Measurements from ENCODE around the gene DGKD. TPM values are rescaled to one million over a fixed set of nuclear protein-coding genes. Genes with fewer than 3 reads are reported as not detected.

The DGKD gene
- polyA plus RNA-seq, 1 experiment, result 10.8 TPM

- TF ChIP-seq CTCF (IDR thresholded peaks at IDR 0.05; ENCODE audit: low read depth, low read length), result no peak
- no peaks in the 10 kb centered on the region for H3K27me3 ChIP-seq (ENCODE audit: control insufficient read depth, insufficient read depth, low read length)
- CTCF ChIA-PET, result interaction anchor here (1.4 kb wide), 1 partner anchor 9 kb away, joined by 5 read pairs; no protein-coding TSS in a partner anchor
- peaks cover 9% of the 10 kb centered on the region for H3K9me3 ChIP-seq (ENCODE audit: control insufficient read depth, insufficient read depth, low read length)
- POLR2A ChIA-PET, result no interaction called here
- no peak overlapping the region for H3K4me3 ChIP-seq (ENCODE audit: low read depth, low read length)
- peak overlapping the region; percentile 65 for H3K27ac ChIP-seq (ENCODE audit: low read depth, low read length)
- DNase-seq (ENCODE audit: low read depth, low spot score), result no peak
These were observed 59.4 kb downstream of the DGKD start for GRCh38 chr2:233413559-233414272.

GRCh38 chr2:233414273-233414654 lies 60.0 kb downstream of the DGKD start:
- ChIA-PET CTCF (no interaction called here), POLR2A (no interaction called here)
- Histone ChIP-seq H3K27me3 (ENCODE audit: control insufficient read depth, insufficient read depth, low read length) (no peaks in the 10 kb centered on the region), H3K9me3 (ENCODE audit: control insufficient read depth, insufficient read depth, low read length) (peaks cover 15% of the 10 kb centered on the region), H3K4me3 (ENCODE audit: low read depth, low read length) (no peak overlapping the region), H3K27ac (ENCODE audit: low read depth, low read length) (peak overlapping the region; percentile 65)
- no peak for TF ChIP-seq CTCF (IDR thresholded peaks at IDR 0.05; ENCODE audit: low read depth, low read length)
- no peak for DNase-seq (ENCODE audit: low read depth, low spot score)

DNA sequence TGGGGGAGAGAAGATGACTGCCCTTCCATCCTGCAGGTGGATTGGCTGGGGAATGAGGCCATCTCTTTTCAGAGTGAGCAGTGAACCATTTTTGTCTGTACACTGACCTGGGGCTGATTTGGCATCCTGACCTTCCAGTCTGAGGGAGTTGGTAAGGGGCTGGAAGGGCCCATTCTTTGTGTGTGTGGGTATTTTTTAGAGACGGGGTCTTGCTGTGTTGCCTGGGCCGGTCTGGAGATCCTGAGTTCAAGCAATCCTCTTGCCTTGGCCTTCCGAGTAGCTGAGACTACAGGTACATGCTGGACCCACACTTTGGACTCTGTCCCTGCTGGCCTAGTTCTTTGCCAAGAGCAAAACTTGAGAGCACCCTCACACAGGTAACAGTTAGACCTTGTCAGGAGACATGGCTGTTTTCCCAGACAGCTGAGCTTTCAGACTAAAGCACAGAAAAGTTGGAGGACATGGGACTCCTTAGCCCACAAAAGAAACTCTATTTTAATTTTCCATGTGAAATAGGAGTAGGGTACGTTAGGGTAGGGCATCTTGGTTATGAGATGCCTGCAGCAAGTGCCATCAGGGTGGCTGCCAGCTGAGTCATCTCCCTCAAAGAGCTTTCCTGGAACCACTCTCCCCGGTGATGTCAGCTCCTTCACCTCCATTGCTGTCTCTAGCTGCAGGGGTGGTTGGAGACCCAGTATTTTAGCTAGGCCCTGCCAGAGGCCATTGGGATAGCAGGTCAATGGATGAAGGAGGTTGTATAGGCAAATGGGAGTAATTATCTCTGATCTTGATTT lies 60.7 kb downstream of the DGKD start:
- CTCF ChIA-PET, result interaction anchor here (1.0 kb wide), 1 partner anchor 11 kb away, joined by 3 read pairs; no protein-coding TSS in a partner anchor

GRCh38 chr2:233416199-233416598 lies 61.9 kb downstream of the DGKD start:
- no peak for TF ChIP-seq CTCF (IDR thresholded peaks at IDR 0.05; ENCODE audit: low read depth, low read length)
- DNase-seq (ENCODE audit: low read depth, low spot score), result no peak
- POLR2A ChIA-PET, result no interaction called here
- Histone ChIP-seq H3K4me3 (ENCODE audit: low read depth, low read length) (no peak overlapping the region), H3K27me3 (ENCODE audit: control insufficient read depth, insufficient read depth, low read length) (no peaks in the 10 kb centered on the region), H3K9me3 (ENCODE audit: control insufficient read depth, insufficient read depth, low read length) (peaks cover 12% of the 10 kb centered on the region), H3K27ac (ENCODE audit: low read depth, low read length) (no peak overlapping the region)
- CTCF ChIA-PET, result interaction anchor here (1.8 kb wide), 1 partner anchor 12 kb away, joined by 6 read pairs; no protein-coding TSS in a partner anchor

More for the DNA sequence above, 60.7 kb downstream of the DGKD start:
- POLR2A ChIA-PET, result no interaction called here
- H3K9me3 ChIP-seq (ENCODE audit: control insufficient read depth, insufficient read depth, low read length), result peaks cover 15% of the 10 kb centered on the region
- no peaks in the 10 kb centered on the region for H3K27me3 ChIP-seq (ENCODE audit: control insufficient read depth, insufficient read depth, low read length)
- no peak for TF ChIP-seq CTCF (IDR thresholded peaks at IDR 0.05; ENCODE audit: low read depth, low read length)
- DNase-seq (ENCODE audit: low read depth, low spot score), result no peak
- H3K27ac ChIP-seq (ENCODE audit: low read depth, low read length), result peak overlapping the region; percentile 65
- H3K4me3 ChIP-seq (ENCODE audit: low read depth, low read length), result no peak overlapping the region

- POLR2A ChIA-PET, result no interaction called here
- no peak for TF ChIP-seq CTCF (IDR thresholded peaks at IDR 0.05; ENCODE audit: low read depth, low read length)
- DNase-seq (ENCODE audit: low read depth, low spot score), result no peak
- CTCF ChIA-PET, result interaction anchor here (1.8 kb wide), 1 partner anchor 12 kb away, joined by 6 read pairs; no protein-coding TSS in a partner anchor
- H3K27me3 ChIP-seq (ENCODE audit: control insufficient read depth, insufficient read depth, low read length), result no peaks in the 10 kb centered on the region
- no peak overlapping the region for H3K4me3 ChIP-seq (ENCODE audit: low read depth, low read length)
- H3K9me3 ChIP-seq (ENCODE audit: control insufficient read depth, insufficient read depth, low read length), result peaks cover 12% of the 10 kb centered on the region
- H3K27ac ChIP-seq (ENCODE audit: low read depth, low read length), result no peak overlapping the region
These were observed 62.4 kb downstream of the DGKD start for GRCh38 chr2:233416706-233417105.

Data from AG04450 (cell line).